Measurements from ENCODE around the gene MBOAT7.

DNA sequence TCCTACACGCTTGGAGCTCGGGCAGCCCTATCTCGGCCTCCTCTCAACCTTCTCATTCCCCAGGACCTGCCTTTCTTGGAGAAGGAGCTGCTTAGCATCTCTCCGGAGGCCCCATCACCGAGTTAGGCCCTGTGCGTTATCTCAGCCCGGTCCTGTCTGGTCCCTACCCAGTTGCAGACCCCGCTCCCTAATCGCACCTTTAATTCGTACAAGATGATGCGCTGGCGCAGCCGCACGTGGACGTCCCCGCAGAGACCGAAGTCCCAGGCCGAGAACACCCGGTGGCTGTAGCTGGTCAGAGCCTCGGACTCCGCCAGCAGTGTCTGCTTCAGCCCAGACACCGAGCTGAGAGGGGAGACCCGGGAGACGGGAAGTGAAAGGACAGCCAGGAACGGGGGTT lies 24.2 kb downstream of the MBOAT7 start:
- TF ChIP-seq, protein P1, sequence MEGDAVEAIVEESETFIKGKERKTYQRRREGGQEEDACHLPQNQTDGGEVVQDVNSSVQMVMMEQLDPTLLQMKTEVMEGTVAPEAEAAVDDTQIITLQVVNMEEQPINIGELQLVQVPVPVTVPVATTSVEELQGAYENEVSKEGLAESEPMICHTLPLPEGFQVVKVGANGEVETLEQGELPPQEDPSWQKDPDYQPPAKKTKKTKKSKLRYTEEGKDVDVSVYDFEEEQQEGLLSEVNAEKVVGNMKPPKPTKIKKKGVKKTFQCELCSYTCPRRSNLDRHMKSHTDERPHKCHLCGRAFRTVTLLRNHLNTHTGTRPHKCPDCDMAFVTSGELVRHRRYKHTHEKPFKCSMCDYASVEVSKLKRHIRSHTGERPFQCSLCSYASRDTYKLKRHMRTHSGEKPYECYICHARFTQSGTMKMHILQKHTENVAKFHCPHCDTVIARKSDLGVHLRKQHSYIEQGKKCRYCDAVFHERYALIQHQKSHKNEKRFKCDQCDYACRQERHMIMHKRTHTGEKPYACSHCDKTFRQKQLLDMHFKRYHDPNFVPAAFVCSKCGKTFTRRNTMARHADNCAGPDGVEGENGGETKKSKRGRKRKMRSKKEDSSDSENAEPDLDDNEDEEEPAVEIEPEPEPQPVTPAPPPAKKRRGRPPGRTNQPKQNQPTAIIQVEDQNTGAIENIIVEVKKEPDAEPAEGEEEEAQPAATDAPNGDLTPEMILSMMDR (IDR thresholded peaks at IDR 0.05; ENCODE audit: low read length): no peak
- TF ChIP-seq EZH2 (IDR thresholded peaks at IDR 0.05; ENCODE audit: borderline replicate concordance, low read length): no peak
